HepG2 (cell line): ENCODE results near the gene CXCR4.

Experiments used
- CHCHD3 ChIP-seq: sonication (generic); formaldehyde crosslinking; IDR thresholded peaks from 2 replicates; pipeline ENCODE4 v1.8.0; 2022; ENCODE audit warnings: mild to moderate bottlenecking, missing genetic modification reagents, moderate library complexity
- FOSL2 ChIP-seq: sonication (generic); formaldehyde crosslinking; IDR thresholded peaks from 2 replicates; pipeline ENCODE4 v1.4.0; 2020; ENCODE audit warnings: missing genetic modification reagents
- NR2F1 ChIP-seq, 2 experiments: fragments of 450-650 bp in 1 of 2; formaldehyde crosslinking in 1 of 2; IDR thresholded peaks; 2 replicates each; pipeline versions ENCODE4 v1.5.0 to v1.6.1; 2016 to 2020; ENCODE audit warnings: mild to moderate bottlenecking in 1 of 2, missing compliant biosample characterization in 1 of 2, missing genetic modification reagents in 1 of 2, moderate library complexity in 1 of 2
- REL ChIP-seq: sonication (generic); formaldehyde crosslinking; conservative IDR thresholded peaks from 2 replicates; pipeline ENCODE4 v1.8.0; 2022; ENCODE audit warnings: mild to moderate bottlenecking, missing genetic modification reagents, moderate library complexity
- SALL2 ChIP-seq: sonication (generic); formaldehyde crosslinking; IDR thresholded peaks from 2 replicates; pipeline ENCODE4 v1.8.1; 2023; ENCODE audit warnings: mild to moderate bottlenecking, missing genetic modification reagents, inconsistent platforms
- TAF1 ChIP-seq: sonication (generic); formaldehyde crosslinking; IDR thresholded peaks from 2 replicates; pipeline ENCODE4 v1.4.0; 2020; ENCODE audit warnings: missing genetic modification reagents
- ZBTB42 ChIP-seq: sonication (generic); formaldehyde crosslinking; IDR thresholded peaks from 2 replicates; pipeline ENCODE4 v1.5.0; 2020; ENCODE audit warnings: mild to moderate bottlenecking, missing genetic modification reagents
- TF ChIP-seq, protein P1 (sequence below): sonication (generic); formaldehyde crosslinking; IDR thresholded peaks from 2 replicates; pipeline ENCODE4 v1.8.0; 2023; ENCODE audit warnings: mild to moderate bottlenecking, missing genetic modification reagents
- TF ChIP-seq, protein P2 (sequence below): sonication (generic); formaldehyde crosslinking; IDR thresholded peaks from 2 replicates; pipeline ENCODE4 v1.4.0; 2020; ENCODE audit warnings: mild to moderate bottlenecking, missing genetic modification reagents
- TF ChIP-seq, protein P3 (sequence below): sonication (generic); formaldehyde crosslinking; IDR thresholded peaks from 2 replicates; pipeline ENCODE4 v1.5.0; 2020; ENCODE audit warnings: mild to moderate bottlenecking, missing genetic modification reagents, moderate library complexity
- TF ChIP-seq, protein P4 (sequence below): sonication (generic); formaldehyde crosslinking; IDR thresholded peaks from 2 replicates; pipeline ENCODE4 v1.5.0; 2020; ENCODE audit warnings: missing genetic modification reagents

DNA sequence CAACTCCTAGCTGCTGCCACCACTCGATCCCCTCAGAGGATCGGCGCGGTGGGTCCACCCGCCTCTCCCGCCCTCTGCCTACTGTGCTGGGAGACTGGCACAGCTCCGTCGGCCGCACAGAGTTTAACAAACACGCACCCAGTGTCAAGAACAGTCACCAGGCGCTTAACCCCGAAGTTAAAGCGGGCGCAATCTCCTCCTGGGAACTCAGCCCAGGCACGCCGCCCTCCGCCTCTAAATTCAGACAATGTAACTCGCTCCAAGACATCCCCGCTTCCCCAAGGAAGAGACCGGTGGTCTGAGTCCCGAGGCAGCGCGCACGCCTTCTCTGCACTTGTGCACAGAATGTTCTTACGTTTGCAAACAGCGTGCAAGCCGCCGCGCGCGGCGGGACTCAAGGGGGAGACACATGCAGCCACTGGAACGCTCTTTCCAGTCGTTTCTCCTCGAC lies 533 bp downstream of the CXCR4 start:
- TF ChIP-seq ZBTB42 (CRISPR knock-in tag) = no peak
- no peak for TF ChIP-seq SALL2 (CRISPR knock-in tag)
- no peak for TF ChIP-seq REL (CRISPR knock-in tag)
- no peak for TF ChIP-seq TAF1 (CRISPR knock-in tag)
- TF ChIP-seq NR2F1 (CRISPR knock-in tag; IDR thresholded peaks at IDR 0.05) = no peak
- TF ChIP-seq, protein P1, sequence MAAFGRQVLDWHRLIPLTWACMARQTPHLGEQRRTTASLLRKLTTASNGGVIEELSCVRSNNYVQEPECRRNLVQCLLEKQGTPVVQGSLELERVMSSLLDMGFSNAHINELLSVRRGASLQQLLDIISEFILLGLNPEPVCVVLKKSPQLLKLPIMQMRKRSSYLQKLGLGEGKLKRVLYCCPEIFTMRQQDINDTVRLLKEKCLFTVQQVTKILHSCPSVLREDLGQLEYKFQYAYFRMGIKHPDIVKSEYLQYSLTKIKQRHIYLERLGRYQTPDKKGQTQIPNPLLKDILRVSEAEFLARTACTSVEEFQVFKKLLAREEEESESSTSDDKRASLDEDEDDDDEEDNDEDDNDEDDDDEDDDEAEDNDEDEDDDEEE (CRISPR knock-in tag) = no peak
- TF ChIP-seq FOSL2 (CRISPR knock-in tag) = no peak
- TF ChIP-seq CHCHD3 = no peak
- TF ChIP-seq, protein P2, sequence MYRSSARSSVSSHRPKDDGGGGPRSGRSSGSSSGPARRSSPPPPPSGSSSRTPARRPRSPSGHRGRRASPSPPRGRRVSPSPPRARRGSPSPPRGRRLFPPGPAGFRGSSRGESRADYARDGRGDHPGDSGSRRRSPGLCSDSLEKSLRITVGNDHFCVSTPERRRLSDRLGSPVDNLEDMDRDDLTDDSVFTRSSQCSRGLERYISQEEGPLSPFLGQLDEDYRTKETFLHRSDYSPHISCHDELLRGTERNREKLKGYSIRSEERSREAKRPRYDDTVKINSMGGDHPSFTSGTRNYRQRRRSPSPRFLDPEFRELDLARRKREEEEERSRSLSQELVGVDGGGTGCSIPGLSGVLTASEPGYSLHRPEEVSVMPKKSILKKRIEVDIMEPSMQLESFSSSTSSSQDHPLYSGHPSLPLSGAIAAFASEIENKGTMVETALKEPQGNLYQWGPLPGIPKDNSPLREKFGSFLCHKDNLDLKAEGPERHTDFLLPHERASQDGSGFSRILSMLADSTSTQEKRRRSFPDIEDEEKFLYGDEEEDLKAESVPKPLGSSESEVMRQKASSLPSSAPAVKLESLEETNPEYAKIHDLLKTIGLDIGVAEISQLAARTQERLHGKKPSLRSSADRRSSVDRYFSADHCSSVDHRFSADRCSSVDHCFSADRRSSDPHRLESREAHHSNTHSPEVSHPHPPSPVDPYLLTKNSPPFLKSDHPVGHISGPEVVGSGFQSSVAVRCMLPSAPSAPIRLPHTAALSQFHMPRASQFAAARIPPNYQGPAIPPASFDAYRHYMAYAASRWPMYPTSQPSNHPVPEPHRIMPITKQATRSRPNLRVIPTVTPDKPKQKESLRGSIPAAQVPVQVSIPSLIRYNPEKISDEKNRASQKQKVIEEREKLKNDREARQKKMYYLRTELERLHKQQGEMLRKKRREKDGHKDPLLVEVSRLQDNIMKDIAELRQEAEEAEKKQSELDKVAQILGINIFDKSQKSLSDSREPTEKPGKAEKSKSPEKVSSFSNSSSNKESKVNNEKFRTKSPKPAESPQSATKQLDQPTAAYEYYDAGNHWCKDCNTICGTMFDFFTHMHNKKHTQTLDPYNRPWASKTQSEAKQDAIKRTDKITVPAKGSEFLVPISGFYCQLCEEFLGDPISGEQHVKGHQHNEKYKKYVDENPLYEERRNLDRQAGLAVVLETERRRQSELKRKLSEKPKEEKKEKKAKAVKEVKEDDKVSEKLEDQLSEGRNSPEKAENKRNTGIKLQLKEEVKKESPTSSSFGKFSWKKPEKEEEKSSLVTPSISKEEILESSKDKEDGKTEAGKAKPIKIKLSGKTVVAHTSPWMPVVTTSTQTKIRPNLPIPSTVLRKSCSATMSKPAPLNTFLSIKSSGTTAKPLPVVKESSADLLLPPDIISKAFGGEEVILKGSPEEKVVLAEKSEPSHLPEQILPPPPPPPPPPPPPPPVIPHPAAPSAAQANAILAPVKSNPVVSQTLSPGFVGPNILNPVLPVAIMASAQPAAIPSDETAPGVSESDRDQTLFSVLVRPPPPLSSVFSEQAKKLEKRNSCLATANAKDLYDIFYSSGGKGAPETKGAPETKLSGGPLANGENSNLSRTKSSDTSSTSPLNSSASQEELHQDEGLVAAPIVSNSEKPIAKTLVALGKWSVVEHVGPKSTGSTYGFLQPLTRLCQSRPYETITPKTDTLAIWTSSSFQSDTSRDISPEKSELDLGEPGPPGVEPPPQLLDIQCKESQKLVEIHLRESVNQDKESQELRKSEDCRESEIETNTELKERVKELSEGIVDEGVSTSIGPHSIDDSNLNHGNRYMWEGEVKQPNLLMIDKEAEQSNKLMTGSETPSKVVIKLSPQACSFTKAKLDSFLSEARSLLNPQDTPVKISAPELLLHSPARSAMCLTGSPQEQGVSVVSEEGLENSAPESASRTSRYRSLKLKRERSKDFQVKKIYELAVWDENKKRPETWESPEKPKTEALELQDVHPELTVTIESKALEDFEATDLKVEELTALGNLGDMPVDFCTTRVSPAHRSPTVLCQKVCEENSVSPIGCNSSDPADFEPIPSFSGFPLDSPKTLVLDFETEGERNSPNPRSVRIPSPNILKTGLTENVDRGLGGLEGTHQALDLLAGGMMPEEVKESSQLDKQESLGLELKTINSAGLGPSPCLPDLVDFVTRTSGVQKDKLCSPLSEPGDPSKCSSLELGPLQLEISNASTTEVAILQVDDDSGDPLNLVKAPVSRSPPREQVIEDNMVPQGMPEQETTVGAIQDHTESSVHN = no peak
- TF ChIP-seq, protein P3, sequence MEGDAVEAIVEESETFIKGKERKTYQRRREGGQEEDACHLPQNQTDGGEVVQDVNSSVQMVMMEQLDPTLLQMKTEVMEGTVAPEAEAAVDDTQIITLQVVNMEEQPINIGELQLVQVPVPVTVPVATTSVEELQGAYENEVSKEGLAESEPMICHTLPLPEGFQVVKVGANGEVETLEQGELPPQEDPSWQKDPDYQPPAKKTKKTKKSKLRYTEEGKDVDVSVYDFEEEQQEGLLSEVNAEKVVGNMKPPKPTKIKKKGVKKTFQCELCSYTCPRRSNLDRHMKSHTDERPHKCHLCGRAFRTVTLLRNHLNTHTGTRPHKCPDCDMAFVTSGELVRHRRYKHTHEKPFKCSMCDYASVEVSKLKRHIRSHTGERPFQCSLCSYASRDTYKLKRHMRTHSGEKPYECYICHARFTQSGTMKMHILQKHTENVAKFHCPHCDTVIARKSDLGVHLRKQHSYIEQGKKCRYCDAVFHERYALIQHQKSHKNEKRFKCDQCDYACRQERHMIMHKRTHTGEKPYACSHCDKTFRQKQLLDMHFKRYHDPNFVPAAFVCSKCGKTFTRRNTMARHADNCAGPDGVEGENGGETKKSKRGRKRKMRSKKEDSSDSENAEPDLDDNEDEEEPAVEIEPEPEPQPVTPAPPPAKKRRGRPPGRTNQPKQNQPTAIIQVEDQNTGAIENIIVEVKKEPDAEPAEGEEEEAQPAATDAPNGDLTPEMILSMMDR (CRISPR knock-in tag) = no peak; the same call in 1 of the 2 replicates
- TF ChIP-seq, protein P4, sequence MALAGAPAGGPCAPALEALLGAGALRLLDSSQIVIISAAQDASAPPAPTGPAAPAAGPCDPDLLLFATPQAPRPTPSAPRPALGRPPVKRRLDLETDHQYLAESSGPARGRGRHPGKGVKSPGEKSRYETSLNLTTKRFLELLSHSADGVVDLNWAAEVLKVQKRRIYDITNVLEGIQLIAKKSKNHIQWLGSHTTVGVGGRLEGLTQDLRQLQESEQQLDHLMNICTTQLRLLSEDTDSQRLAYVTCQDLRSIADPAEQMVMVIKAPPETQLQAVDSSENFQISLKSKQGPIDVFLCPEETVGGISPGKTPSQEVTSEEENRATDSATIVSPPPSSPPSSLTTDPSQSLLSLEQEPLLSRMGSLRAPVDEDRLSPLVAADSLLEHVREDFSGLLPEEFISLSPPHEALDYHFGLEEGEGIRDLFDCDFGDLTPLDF (CRISPR knock-in tag) = no peak
